Measurements from ENCODE around the gene NCAPD2.

The NCAPD2 gene

GRCh38 chr12:6534945-6535696, 41.2 kb downstream of the NCAPD2 start:
- peak; percentile 62 for DNase-seq

GRCh38 chr12:6535697-6535946, 41.7 kb downstream of the NCAPD2 start:
- DNase-seq: no peak

GRCh38 chr12:6535960-6536847, 42.3 kb downstream of the NCAPD2 start:
- no peak for DNase-seq

- no peak for DNase-seq
These were observed 43.1 kb downstream of the NCAPD2 start for GRCh38 chr12:6536894-6537579.

- DNase-seq: peak; percentile 74
These were observed 43.9 kb downstream of the NCAPD2 start for GRCh38 chr12:6537580-6538419.

GRCh38 chr12:6538420-6539313, 44.8 kb downstream of the NCAPD2 start:
- DNase-seq: no peak

GRCh38 chr12:6539314-6539682, 45.4 kb downstream of the NCAPD2 start:
- no peak for DNase-seq

- DNase-seq: no peak
These were observed 45.8 kb downstream of the NCAPD2 start for GRCh38 chr12:6539707-6540134.

- DNase-seq: no peak
These were observed 46.4 kb downstream of the NCAPD2 start for GRCh38 chr12:6540181-6540877.

GRCh38 chr12:6541371-6542165, 47.7 kb downstream of the NCAPD2 start:
- DNase-seq: no peak

- no peak for DNase-seq
These were observed 48.5 kb downstream of the NCAPD2 start for GRCh38 chr12:6542209-6543009.

- DNase-seq: no peak
These were observed 52.1 kb downstream of the NCAPD2 start for GRCh38 chr12:6546016-6546415.

GRCh38 chr12:6547566-6547965, 53.7 kb downstream of the NCAPD2 start:
- DNase-seq: no peak

- DNase-seq: no peak
These were observed 54.1 kb downstream of the NCAPD2 start for GRCh38 chr12:6547987-6548386.

- no peak for DNase-seq
These were observed 54.7 kb downstream of the NCAPD2 start for GRCh38 chr12:6548556-6548955.

GRCh38 chr12:6548966-6549683, 55.2 kb downstream of the NCAPD2 start:
- no peak for DNase-seq

- no peak for DNase-seq
These were observed 55.8 kb downstream of the NCAPD2 start for GRCh38 chr12:6549684-6550151.

- DNase-seq: no peak
These were observed 56.6 kb downstream of the NCAPD2 start for GRCh38 chr12:6550294-6551062.
